CMK (cell line): Measurements from ENCODE around the gene ASIP.
A peak's percentile ranks its signal among the peaks of the same experiment; 100 is the strongest.
"Not testable (repeated sequence)": the region's sequence is repeated elsewhere in the genome, so short reads cannot be mapped to it uniquely, and the experiment has no call there.

Experiments used
- DNase-seq: peaks from one replicate; pipeline ENCODE4 v3.0.0-alpha.2; 2010; ENCODE audit warnings: low read depth

The ASIP gene

GRCh38 chr20:34287500-34287899 lies 46.3 kb downstream of the ASIP start:
- DNase-seq = not testable (repeated sequence)

DNA sequence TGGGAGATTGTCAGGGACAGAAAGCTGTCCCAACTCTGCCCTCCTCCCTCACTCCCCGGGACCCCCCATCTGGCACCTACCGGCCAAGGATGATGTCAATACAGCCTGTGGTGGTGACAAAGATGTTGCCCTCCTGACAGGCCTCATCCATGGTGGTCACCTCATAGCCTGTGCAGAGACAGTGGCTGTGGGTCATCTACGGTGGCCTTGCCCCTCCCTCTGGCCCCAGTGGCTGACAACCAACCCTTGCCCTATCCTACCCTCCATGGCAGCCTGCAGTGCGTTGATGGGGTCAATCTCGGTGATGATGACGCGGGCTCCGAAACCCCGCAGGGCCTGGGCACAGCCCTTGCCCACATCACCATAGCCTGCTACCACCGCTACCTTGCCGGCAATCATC lies 49.2 kb downstream of the ASIP start:
- no peak for DNase-seq

DNA sequence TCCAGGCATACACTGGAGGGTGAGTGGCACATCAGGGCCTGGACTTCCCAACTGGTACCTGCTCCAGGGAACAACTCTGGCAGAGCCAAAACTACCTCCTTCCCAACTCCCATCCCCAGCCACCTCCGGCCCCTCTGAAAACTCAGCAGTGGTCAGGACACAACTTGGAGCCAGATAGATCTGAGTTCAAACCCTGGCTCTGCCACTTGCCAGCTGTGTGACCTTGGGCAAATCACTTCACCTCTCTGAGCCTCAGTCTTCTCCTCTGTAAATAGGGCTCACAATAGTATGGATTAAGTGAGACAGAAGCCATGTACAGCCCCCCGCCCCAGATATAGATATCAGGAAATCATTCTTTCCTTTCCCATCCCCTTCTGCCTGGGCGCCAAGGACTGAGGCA lies 51.3 kb downstream of the ASIP start:
- no peak for DNase-seq

DNA sequence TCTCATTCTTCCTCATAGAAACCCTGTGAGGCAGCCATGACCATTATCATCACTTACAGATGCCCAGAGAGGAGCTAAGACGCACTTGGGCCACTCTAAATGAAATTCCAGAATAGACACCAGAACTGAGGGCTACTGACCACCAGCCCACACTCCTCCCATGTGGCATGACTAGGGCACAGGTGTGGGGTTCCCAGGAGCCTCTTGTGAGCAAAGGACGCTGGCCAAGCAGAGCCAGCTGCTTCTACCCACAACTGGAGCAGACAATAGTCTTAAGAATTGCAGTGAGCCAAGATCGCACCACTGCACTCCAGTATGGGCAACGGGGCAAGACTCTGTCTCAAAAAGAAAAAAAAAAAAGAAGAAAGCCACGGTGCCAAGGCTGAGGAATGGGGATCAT lies 51.9 kb downstream of the ASIP start:
- DNase-seq = no peak

DNA sequence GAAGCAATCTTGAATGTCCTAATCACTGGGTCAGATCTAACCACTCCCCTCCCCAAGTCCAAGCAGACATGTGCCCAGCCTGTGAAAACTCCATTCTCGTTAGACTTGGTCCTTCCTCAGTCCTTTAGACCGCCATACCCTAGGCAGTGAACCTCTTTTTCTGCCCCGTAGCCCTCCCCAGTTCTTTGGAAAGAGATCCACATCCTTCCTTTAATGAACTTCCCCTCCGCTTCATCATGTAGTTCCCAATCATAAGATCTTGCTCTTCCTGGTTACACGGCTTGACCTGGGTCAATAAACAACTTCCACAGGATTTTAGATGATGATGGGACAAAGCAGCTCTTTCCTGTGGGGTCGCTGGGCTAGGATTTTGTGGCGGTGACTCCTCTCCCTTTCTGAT lies 52.4 kb downstream of the ASIP start:
- DNase-seq = no peak

GRCh38 chr20:34294563-34294962 lies 53.3 kb downstream of the ASIP start:
- DNase-seq = no peak

DNA sequence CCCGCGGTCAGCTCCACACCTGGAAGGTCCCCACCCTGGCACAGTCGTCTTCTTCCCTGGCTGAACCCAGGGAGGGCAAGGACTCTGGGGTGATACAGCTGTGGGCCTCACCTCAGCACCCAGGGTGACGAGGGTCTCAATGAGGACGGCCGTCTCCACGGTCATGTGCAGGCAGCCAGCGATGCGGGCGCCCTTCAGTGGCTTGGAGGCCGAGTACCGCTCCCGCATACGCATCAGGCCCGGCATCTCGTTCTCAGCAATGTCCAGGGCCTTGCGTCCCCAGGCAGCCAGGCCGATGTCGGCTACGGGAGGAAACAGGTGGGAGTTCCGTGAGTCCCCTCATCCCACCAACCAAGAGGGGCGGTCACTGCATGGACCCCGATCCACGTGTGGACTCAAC lies 54.1 kb downstream of the ASIP start:
- DNase-seq = no peak

DNA sequence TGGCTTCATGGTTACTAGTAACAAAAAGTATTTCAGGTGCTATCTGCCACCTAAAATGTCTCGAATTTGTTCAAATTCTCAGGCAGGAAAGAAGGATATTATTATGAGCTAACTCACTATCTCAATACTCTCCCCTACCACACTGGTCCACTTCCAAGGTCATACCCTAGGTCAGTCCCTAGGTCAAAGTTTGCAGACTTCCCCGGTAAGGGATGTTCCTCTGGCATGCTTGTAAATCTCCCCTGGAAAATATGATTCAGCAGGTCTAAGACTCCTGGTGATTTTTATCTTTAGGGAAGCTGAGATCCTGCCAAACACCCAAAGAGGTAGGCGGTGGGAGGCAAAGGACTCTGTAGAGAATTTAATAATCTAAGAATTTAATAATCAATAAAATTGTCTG lies 55.2 kb downstream of the ASIP start:
- DNase-seq = no peak

DNA sequence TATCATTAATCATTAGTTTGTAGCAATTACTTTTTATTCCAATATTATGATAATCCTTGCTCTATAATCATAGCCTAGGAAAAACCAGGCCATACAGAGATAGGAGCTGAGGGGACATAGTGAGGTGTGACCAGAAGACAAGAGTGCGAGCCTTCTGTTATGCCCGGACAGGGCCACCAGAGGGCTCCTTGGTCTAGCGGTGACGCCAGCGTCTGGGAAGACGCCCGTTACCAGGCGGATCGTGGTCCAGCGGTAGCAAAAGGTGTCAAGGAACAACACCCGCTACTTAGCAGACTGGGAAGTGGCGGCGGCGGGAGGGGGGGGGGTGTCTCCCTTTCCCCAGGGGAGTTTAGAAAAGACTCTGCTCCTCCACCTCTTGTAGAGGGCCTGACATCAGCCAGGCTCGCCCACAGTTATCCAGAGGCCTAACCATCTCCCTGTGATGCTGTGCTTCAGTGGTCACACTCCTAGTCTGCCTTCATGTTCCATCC lies 57.1 kb downstream of the ASIP start:
- DNase-seq = not testable (repeated sequence)

DNA sequence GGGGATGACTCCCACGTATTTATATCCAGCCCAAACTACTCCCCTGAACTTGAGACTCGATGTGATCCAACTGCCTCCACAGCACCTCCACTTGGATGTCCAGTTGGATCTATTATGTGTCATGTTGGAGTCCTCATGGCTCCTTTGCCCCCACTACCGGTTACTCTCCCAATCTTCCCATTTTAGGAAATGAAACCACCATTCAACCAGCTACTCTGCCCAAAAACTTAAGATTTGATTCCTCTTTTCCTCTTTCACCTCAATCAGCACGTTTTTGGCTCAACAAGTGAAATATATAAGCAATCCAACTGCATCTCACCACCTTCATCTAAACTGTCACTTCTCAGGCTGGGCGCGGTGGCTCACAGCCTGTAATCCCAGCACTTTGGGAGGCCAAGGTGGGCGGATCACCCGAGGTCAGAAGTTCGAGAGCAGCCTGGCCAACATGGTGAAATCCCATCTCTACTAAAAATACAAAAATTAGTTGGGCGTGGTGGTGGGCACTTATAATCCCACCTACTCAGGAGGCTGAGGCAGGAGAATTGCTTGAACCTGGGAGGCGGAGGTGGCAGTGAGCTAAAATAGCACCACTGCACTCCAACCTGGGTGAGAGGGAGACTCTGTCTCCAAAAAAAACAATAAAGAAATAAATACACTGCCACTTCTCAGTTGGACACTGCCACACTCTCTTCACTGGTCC lies 58.5 kb downstream of the ASIP start:
- no peak for DNase-seq

DNA sequence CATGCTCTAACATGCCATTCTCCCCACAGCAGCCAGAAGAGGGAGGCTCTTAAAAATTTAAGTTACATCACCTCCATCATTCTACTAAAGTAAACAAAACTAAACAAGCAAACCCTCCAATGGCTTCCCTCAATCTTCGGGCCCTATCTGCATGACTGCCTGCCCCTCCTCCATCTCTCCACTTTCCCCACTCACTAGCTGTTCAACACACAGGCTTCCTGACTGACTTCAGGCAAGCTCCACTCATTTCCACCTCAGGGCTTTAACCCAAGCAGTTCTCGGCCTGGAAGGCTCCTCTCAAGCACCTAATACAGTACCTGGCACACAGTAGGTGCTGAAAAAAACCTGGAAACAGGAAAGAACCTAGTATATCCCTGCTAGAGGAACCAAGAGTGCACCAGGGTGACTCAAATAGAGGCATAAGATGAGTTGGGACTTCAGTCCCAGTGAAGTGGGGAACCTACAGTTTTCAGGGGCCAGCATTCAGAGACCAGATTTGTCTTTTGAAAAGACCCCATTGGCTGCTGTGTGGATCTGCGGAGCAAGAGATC lies 59.1 kb downstream of the ASIP start:
- no peak for DNase-seq

DNA sequence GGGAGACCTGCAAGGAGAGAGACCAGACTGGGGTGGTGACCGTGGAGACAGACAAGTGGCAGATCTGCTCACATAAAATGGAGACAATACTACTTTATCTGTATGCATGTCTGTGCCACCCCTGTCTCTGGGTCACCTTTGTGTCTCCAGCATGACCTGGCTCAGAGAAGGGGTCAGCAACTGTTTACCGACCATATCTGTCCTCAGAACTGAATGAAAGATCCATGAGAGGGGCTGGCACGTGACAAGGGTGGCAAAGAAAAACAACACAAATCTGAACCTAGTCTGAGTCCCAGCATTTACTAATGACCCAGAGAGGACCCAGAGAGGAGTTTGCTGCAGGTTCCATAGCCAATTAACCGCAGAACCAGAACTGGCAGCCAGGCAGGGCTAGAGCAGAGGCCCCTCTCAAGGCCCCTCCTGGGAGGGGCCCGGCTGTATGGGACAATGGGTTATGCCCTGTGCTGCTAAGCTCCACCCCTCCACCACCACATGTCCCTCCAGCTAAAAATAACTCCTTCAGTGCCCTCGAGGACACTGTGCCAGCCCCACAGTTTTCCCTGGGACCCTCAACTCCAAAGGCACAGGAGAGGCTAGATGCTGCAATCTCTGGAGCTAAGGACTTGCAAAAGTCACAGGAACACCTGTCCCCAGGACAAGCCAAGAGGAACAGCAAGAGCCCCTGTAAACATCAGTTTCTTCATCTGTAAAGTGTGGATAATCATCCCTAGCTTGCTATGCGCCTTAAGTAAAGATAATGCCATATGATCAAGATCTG lies 59.8 kb downstream of the ASIP start:
- no peak for DNase-seq

- DNase-seq = peak; percentile 36
Measured at GRCh38 chr20:34301587-34302311, 60.5 kb downstream of the ASIP start.

GRCh38 chr20:34302312-34302722 lies 61.1 kb downstream of the ASIP start:
- no peak for DNase-seq

DNA sequence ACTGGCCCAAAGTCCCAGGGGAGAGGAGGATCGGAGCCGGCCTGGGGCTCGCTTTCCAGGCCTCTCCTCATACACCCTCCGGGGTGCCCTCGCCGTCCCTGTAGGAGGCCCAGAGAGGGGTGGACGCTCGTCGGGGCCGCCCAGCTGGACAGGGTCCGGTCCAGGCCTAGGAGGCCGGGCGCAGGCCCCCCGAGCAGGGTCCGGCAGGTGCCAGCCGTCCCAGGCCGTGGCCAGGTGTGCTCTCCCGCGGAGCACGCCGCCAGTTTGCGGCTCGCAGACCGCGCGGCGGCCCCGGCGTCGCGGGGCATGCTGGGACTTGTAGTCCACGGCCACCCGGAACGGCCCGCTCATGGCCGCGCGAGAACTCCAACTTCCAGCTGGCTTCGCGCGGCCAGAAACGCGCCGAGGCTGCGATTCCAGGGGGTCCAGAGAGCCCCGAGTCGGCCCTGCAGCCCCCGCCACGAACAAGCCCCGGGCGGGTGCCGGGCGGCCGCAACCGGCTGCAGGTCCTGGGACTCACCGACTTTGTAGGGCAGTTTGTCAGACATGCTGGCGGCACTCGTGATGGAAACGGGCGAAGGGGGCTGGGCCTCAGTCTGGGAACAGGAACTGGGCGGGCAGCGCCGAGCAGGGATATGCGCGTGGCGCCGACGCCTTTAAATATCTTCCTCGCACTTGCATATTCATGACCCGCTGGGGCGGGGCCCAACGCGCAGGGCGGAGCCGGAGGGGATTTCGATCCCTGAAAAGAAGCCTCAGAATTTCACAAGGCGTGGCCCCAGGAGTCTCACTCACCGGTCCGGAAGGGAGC lies 61.7 kb downstream of the ASIP start, which contains the start of gene AHCY:
AHCY (minus strand) TSS at position 633 of the 811 bp plus-strand sequence; CDS start at position 548, 85 bp downstream.
- peak; percentile 89 for DNase-seq

DNA sequence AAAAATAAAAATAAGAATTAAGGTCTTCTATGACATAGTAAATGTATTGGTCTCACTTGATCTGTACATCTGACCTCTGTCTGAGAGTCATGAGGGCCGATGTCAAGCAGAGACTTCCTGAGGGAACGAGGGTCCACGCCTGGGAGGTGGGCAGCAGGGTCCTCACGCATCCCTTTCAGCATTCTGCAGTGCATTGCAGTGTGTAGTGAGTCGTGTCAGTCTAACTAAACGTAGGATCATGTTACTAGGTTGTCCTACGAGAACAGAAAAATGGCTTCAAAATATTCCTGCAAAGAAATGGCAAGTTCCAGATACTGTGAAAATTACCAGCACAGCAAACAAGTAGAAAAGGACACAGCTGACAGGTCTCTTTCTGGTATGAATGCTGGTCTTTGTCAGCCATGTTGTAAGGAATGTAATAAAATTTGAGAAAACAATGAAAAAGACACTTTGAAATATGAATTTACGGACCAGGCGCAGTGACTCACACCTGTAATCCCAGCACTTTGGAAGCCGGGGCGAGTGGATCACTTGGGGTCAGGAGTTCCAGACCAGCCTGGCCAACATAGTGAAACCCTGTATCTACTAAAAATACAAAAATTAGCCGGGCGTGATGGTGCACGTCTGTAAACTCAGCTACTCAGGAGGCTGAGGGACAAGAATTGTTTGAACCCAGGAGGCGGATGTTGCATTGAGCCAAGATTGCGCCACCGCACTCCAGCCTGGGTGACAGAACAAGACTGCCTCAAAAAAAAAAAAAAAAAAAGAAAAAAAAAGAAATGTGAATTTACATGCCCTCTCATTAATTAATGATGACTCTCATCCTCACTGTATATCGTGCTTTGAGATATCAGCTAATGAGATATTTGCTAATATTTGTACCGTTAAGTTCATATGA lies 64.4 kb downstream of the ASIP start:
- no peak for DNase-seq

DNA sequence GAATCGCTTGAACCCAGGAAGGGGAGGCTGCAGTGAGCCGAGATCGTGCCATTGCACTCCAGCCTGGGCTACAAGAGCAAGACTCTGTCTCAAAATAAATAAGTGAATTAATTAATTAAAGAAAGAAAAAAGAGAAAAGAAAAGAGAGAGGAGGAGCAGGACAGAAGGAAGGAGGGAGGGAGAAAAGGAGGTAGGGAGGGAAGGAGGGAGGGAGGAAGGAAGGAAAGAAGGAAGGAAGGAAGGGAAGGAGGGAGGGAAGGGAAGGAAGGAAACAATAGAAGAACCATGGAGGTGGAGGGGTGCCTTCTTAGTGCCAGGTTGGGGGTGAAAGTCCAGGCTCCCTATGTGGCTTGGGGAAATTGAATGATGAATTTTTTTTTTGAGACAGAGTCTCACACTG lies 68.5 kb downstream of the ASIP start:
- no peak for DNase-seq

- DNase-seq = no peak
Measured at GRCh38 chr20:34310481-34311117, 69.4 kb downstream of the ASIP start.

DNA sequence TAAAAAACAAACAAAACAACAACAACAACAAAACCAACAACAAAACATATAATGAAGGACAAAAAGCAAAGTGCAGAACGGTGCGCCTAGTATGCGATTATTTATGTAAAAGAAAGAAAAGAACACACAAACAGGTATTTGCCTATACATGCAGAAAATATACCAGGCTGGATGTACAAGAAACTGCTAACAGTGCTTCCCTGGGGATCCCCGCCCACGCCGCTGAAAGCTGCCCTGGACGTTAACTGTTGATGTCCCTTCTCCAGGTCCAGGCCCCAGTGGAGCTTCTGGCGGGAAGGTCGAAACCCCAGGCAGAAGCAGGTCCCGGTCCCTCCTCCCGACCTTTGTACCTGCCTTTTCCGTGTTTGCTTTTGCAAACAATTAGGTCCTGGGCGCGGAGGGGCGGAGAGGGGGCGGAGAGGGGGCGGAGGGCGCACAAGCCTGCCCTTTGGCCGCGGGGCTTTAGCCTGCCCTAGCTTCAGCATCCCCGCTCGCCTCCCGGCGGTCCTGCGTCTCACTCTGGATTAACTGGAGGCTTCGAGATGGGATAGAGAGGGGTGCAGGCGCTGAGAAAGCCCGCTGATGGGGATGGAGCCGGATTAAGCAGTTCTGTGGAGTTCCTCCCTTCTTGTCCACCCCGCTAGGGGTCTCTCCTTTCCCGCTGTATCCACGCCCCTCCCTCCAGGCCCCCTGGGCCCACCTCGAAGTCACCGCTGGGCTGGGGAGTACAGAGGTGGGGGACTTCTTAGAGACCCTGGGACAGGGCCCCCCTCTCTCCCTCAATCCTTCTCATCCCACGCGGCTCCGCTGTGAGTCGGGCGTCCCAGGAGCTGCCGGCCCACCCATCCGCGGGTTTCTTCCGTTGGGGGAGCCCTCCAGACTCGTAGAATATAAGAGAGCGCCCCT lies 70.1 kb downstream of the ASIP start:
- no peak for DNase-seq
